ENCODE results near the gene ZNF423.
"Not testable (repeated sequence)": the region's sequence is repeated elsewhere in the genome, so short reads cannot be mapped to it uniquely, and the experiment has no call there.

Gene ZNF423

GRCh38 chr16:49513040-49513439, 342.9 kb downstream of the ZNF423 start:
- Histone ChIP-seq H3K27me3 (ENCODE audit: control insufficient read depth, insufficient read depth, low read length) (no peaks in the 10 kb centered on the region), H3K36me3 (ENCODE audit: control insufficient read depth, insufficient read depth, low read length) (no peaks in the 10 kb centered on the region), H3K9me3 (ENCODE audit: control insufficient read depth, insufficient read depth, low read length) (no peaks in the 10 kb centered on the region), H3K4me3 (ENCODE audit: low read depth, low read length) (no peak overlapping the region), H3K4me1 (ENCODE audit: control insufficient read depth, insufficient read depth, low read length) (no peaks in the 10 kb centered on the region), H3K9ac (ENCODE audit: low read depth, low read length) (no peak overlapping the region)

GRCh38 chr16:49510654-49511305, 345.1 kb downstream of the ZNF423 start:
- Histone ChIP-seq H3K9ac (ENCODE audit: low read depth, low read length) (no peak overlapping the region), H3K9me3 (ENCODE audit: control insufficient read depth, insufficient read depth, low read length) (no peaks in the 10 kb centered on the region), H3K4me1 (ENCODE audit: control insufficient read depth, insufficient read depth, low read length) (no peaks in the 10 kb centered on the region), H3K27me3 (ENCODE audit: control insufficient read depth, insufficient read depth, low read length) (no peaks in the 10 kb centered on the region), H3K4me3 (ENCODE audit: low read depth, low read length) (no peak overlapping the region), H3K36me3 (ENCODE audit: control insufficient read depth, insufficient read depth, low read length) (no peaks in the 10 kb centered on the region)

- no peak overlapping the region for H3K9ac ChIP-seq (ENCODE audit: low read depth, low read length)
- H3K9me3 ChIP-seq (ENCODE audit: control insufficient read depth, insufficient read depth, low read length): no peaks in the 10 kb centered on the region
- H3K36me3 ChIP-seq (ENCODE audit: control insufficient read depth, insufficient read depth, low read length): no peaks in the 10 kb centered on the region
- no peaks in the 10 kb centered on the region for H3K27me3 ChIP-seq (ENCODE audit: control insufficient read depth, insufficient read depth, low read length)
- no peak overlapping the region for H3K4me3 ChIP-seq (ENCODE audit: low read depth, low read length)
- no peaks in the 10 kb centered on the region for H3K4me1 ChIP-seq (ENCODE audit: control insufficient read depth, insufficient read depth, low read length)
Measured at GRCh38 chr16:49510141-49510540, 345.8 kb downstream of the ZNF423 start.

GRCh38 chr16:49506058-49507013, 349.6 kb downstream of the ZNF423 start:
- not testable (repeated sequence) for H3K4me3 ChIP-seq (ENCODE audit: low read depth, low read length); H3K9me3 ChIP-seq (ENCODE audit: control insufficient read depth, insufficient read depth, low read length); H3K4me1 ChIP-seq (ENCODE audit: control insufficient read depth, insufficient read depth, low read length); H3K36me3 ChIP-seq (ENCODE audit: control insufficient read depth, insufficient read depth, low read length); H3K27me3 ChIP-seq (ENCODE audit: control insufficient read depth, insufficient read depth, low read length); H3K9ac ChIP-seq (ENCODE audit: low read depth, low read length)

GRCh38 chr16:49505556-49505955, 350.4 kb downstream of the ZNF423 start:
- Histone ChIP-seq H3K4me3 (ENCODE audit: low read depth, low read length) (no peak overlapping the region), H3K36me3 (ENCODE audit: control insufficient read depth, insufficient read depth, low read length) (no peaks in the 10 kb centered on the region), H3K9ac (ENCODE audit: low read depth, low read length) (no peak overlapping the region), H3K27me3 (ENCODE audit: control insufficient read depth, insufficient read depth, low read length) (no peaks in the 10 kb centered on the region), H3K4me1 (ENCODE audit: control insufficient read depth, insufficient read depth, low read length) (no peaks in the 10 kb centered on the region), H3K9me3 (ENCODE audit: control insufficient read depth, insufficient read depth, low read length) (no peaks in the 10 kb centered on the region)

GRCh38 chr16:49504626-49505025, 351.3 kb downstream of the ZNF423 start:
- Histone ChIP-seq H3K36me3 (ENCODE audit: control insufficient read depth, insufficient read depth, low read length) (no peaks in the 10 kb centered on the region), H3K4me3 (ENCODE audit: low read depth, low read length) (no peak overlapping the region), H3K27me3 (ENCODE audit: control insufficient read depth, insufficient read depth, low read length) (no peaks in the 10 kb centered on the region), H3K9ac (ENCODE audit: low read depth, low read length) (no peak overlapping the region), H3K4me1 (ENCODE audit: control insufficient read depth, insufficient read depth, low read length) (no peaks in the 10 kb centered on the region), H3K9me3 (ENCODE audit: control insufficient read depth, insufficient read depth, low read length) (no peaks in the 10 kb centered on the region)

- H3K4me3 ChIP-seq (ENCODE audit: low read depth, low read length): no peak overlapping the region
- no peaks in the 10 kb centered on the region for H3K9me3 ChIP-seq (ENCODE audit: control insufficient read depth, insufficient read depth, low read length)
- no peaks in the 10 kb centered on the region for H3K36me3 ChIP-seq (ENCODE audit: control insufficient read depth, insufficient read depth, low read length)
- H3K4me1 ChIP-seq (ENCODE audit: control insufficient read depth, insufficient read depth, low read length): no peaks in the 10 kb centered on the region
- no peak overlapping the region for H3K9ac ChIP-seq (ENCODE audit: low read depth, low read length)
- no peaks in the 10 kb centered on the region for H3K27me3 ChIP-seq (ENCODE audit: control insufficient read depth, insufficient read depth, low read length)
Measured at GRCh38 chr16:49504023-49504364, 351.9 kb downstream of the ZNF423 start.

GRCh38 chr16:49503256-49504022, 352.5 kb downstream of the ZNF423 start:
- Histone ChIP-seq H3K4me1 (ENCODE audit: control insufficient read depth, insufficient read depth, low read length) (no peaks in the 10 kb centered on the region), H3K9me3 (ENCODE audit: control insufficient read depth, insufficient read depth, low read length) (no peaks in the 10 kb centered on the region), H3K27me3 (ENCODE audit: control insufficient read depth, insufficient read depth, low read length) (no peaks in the 10 kb centered on the region), H3K4me3 (ENCODE audit: low read depth, low read length) (no peak overlapping the region), H3K36me3 (ENCODE audit: control insufficient read depth, insufficient read depth, low read length) (no peaks in the 10 kb centered on the region), H3K9ac (ENCODE audit: low read depth, low read length) (no peak overlapping the region)

GRCh38 chr16:49502136-49502881, 353.6 kb downstream of the ZNF423 start:
- Histone ChIP-seq H3K4me3 (ENCODE audit: low read depth, low read length) (no peak overlapping the region), H3K36me3 (ENCODE audit: control insufficient read depth, insufficient read depth, low read length) (no peaks in the 10 kb centered on the region), H3K9ac (ENCODE audit: low read depth, low read length) (no peak overlapping the region), H3K4me1 (ENCODE audit: control insufficient read depth, insufficient read depth, low read length) (no peaks in the 10 kb centered on the region), H3K9me3 (ENCODE audit: control insufficient read depth, insufficient read depth, low read length) (no peaks in the 10 kb centered on the region), H3K27me3 (ENCODE audit: control insufficient read depth, insufficient read depth, low read length) (no peaks in the 10 kb centered on the region)

- Histone ChIP-seq H3K9ac (ENCODE audit: low read depth, low read length) (no peak overlapping the region), H3K27me3 (ENCODE audit: control insufficient read depth, insufficient read depth, low read length) (no peaks in the 10 kb centered on the region), H3K9me3 (ENCODE audit: control insufficient read depth, insufficient read depth, low read length) (no peaks in the 10 kb centered on the region), H3K36me3 (ENCODE audit: control insufficient read depth, insufficient read depth, low read length) (no peaks in the 10 kb centered on the region), H3K4me1 (ENCODE audit: control insufficient read depth, insufficient read depth, low read length) (no peaks in the 10 kb centered on the region), H3K4me3 (ENCODE audit: low read depth, low read length) (no peak overlapping the region)
Measured at GRCh38 chr16:49499869-49500610, 355.9 kb downstream of the ZNF423 start.

GRCh38 chr16:49499414-49499785, 356.5 kb downstream of the ZNF423 start:
- Histone ChIP-seq H3K4me1 (ENCODE audit: control insufficient read depth, insufficient read depth, low read length) (no peaks in the 10 kb centered on the region), H3K4me3 (ENCODE audit: low read depth, low read length) (no peak overlapping the region), H3K9ac (ENCODE audit: low read depth, low read length) (no peak overlapping the region), H3K27me3 (ENCODE audit: control insufficient read depth, insufficient read depth, low read length) (no peaks in the 10 kb centered on the region), H3K36me3 (ENCODE audit: control insufficient read depth, insufficient read depth, low read length) (no peaks in the 10 kb centered on the region), H3K9me3 (ENCODE audit: control insufficient read depth, insufficient read depth, low read length) (no peaks in the 10 kb centered on the region)
